Measurements from ENCODE around the gene EMX1.

Gene EMX1

GRCh38 chr2:72945450-72946019, 28.2 kb downstream of the EMX1 start:
- DNase-seq: no peak

- no peak for DNase-seq
These were observed 29.1 kb downstream of the EMX1 start for GRCh38 chr2:72946466-72946865.

- DNase-seq: no peak
These were observed 30.9 kb downstream of the EMX1 start for GRCh38 chr2:72947952-72948830.

- DNase-seq: no peak
These were observed 31.7 kb downstream of the EMX1 start for GRCh38 chr2:72949045-72949444.

GRCh38 chr2:72949642-72950041, 32.3 kb downstream of the EMX1 start:
- DNase-seq: no peak

- no peak for DNase-seq
These were observed 33.4 kb downstream of the EMX1 start for GRCh38 chr2:72950558-72951255.

GRCh38 chr2:72951303-72952095, 34.2 kb downstream of the EMX1 start:
- no peak for DNase-seq

- no peak for DNase-seq
These were observed 34.9 kb downstream of the EMX1 start for GRCh38 chr2:72952110-72952823.

GRCh38 chr2:72952961-72953360, 35.6 kb downstream of the EMX1 start:
- no peak for DNase-seq

GRCh38 chr2:72953528-72953927, 36.2 kb downstream of the EMX1 start:
- no peak for DNase-seq

GRCh38 chr2:72953976-72954375, 36.7 kb downstream of the EMX1 start:
- DNase-seq: peak; percentile 26 to 35

- DNase-seq: no peak
These were observed 37.3 kb downstream of the EMX1 start for GRCh38 chr2:72954376-72955227.

- no peak for DNase-seq
These were observed 38.1 kb downstream of the EMX1 start for GRCh38 chr2:72955228-72956049.

GRCh38 chr2:72956050-72956395, 38.7 kb downstream of the EMX1 start:
- no peak for DNase-seq

- peak in 1 of 2 donors; percentile 6 for DNase-seq
These were observed 39.6 kb downstream of the EMX1 start for GRCh38 chr2:72956936-72957335.

- DNase-seq: no peak
These were observed 41.4 kb downstream of the EMX1 start for GRCh38 chr2:72958542-72959385.

GRCh38 chr2:72959554-72959953, 42.2 kb downstream of the EMX1 start:
- no peak for DNase-seq

- no peak for DNase-seq
These were observed 43.0 kb downstream of the EMX1 start for GRCh38 chr2:72959995-72960981.

Measured in CD4-positive, alpha-beta T cell treated with Interleukin-1 beta for 1 hour (primary cell).